PFSK-1 (cell line): ENCODE data around the gene PRL.

Experiments
- POLR2AphosphoS5 ChIP-seq: IDR thresholded peaks from 2 replicates; pipeline ENCODE4 v1.6.1; 2012; ENCODE audit warnings: low read depth, mild to moderate bottlenecking, control low read depth, low read length, moderate library complexity
- SIN3A ChIP-seq: IDR thresholded peaks from 2 replicates; pipeline ENCODE4 v1.6.1; 2012; ENCODE audit warnings: mild to moderate bottlenecking, low read length, moderate library complexity, borderline replicate concordance; ENCODE audit not compliant: insufficient read depth
- TF ChIP-seq, protein P1 (sequence below), 2 experiments: IDR thresholded peaks; 2 replicates each; pipeline versions ENCODE4 v1.6.1 to v1.8.0; 2011 to 2012; ENCODE audit warnings: low read depth in 2 of 2, low read length in 2 of 2, control low read depth in 1 of 2, inconsistent platforms in 1 of 2, mild to moderate bottlenecking in 1 of 2, moderate library complexity in 1 of 2; ENCODE audit not compliant: insufficient read depth in 1 of 2

DNA sequence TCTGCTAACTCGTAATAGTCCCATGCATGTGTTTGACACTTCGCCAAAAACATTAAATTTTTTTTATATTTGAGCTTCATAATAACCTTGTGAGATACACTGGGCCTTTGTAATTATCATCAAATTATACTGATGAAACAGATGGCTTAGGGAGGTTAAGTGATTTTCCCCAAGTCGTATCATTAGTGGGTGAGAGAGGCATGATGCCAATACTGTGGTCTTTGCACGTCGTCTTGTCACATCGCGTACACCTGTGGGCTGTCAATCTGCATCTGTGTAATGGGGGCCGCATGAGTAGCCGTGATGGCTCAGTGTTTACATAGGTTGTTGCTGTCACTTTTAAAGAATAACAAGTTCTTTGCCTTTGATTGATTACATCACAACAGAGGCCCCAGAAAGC, 1.7 kb downstream of the PRL start:
- TF ChIP-seq POLR2AphosphoS5 (no peak), SIN3A (no peak)
- TF ChIP-seq, protein P1, sequence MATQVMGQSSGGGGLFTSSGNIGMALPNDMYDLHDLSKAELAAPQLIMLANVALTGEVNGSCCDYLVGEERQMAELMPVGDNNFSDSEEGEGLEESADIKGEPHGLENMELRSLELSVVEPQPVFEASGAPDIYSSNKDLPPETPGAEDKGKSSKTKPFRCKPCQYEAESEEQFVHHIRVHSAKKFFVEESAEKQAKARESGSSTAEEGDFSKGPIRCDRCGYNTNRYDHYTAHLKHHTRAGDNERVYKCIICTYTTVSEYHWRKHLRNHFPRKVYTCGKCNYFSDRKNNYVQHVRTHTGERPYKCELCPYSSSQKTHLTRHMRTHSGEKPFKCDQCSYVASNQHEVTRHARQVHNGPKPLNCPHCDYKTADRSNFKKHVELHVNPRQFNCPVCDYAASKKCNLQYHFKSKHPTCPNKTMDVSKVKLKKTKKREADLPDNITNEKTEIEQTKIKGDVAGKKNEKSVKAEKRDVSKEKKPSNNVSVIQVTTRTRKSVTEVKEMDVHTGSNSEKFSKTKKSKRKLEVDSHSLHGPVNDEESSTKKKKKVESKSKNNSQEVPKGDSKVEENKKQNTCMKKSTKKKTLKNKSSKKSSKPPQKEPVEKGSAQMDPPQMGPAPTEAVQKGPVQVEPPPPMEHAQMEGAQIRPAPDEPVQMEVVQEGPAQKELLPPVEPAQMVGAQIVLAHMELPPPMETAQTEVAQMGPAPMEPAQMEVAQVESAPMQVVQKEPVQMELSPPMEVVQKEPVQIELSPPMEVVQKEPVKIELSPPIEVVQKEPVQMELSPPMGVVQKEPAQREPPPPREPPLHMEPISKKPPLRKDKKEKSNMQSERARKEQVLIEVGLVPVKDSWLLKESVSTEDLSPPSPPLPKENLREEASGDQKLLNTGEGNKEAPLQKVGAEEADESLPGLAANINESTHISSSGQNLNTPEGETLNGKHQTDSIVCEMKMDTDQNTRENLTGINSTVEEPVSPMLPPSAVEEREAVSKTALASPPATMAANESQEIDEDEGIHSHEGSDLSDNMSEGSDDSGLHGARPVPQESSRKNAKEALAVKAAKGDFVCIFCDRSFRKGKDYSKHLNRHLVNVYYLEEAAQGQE (IDR thresholded peaks at IDR 0.05; ENCODE audit: insufficient read depth in 1 of 2, low read depth in 2 of 2, low read length in 2 of 2) = no peak
